Activated CD8-positive, alpha-beta memory T cell treated with anti-CD3 and anti-CD28 coated beads for 1 hour (primary cell): ENCODE data around the gene SHOX.
"Not testable (repeated sequence)": the region's sequence is repeated elsewhere in the genome, so short reads cannot be mapped to it uniquely, and the experiment has no call there.

Source experiments
- DNase-seq, 2 donors: peaks; one replicate each; pipeline ENCODE4 v3.0.0-alpha.2; 2020; ENCODE audit warnings: low read depth in 1 of 2; ENCODE audit errors: extremely low read depth in 1 of 2

SHOX gene

GRCh38 chrX:621705-622503 is 8.7 kb upstream of the SHOX start:
- no peak for DNase-seq

GRCh38 chrX:622802-623201 is 7.8 kb upstream of the SHOX start:
- DNase-seq, result not testable (repeated sequence)

GRCh38 chrX:623268-623598 is 7.4 kb upstream of the SHOX start:
- DNase-seq, result no peak

- no peak for DNase-seq
Observed at GRCh38 chrX:623599-624315, 6.8 kb upstream of the SHOX start.

- DNase-seq, result no peak
Observed at GRCh38 chrX:625137-625691, 5.4 kb upstream of the SHOX start.

- DNase-seq, result not testable (repeated sequence)
Observed at GRCh38 chrX:626047-626446, 4.5 kb upstream of the SHOX start.

GRCh38 chrX:626745-627509 is 3.7 kb upstream of the SHOX start:
- DNase-seq, result no peak

GRCh38 chrX:627510-627981 is 3.0 kb upstream of the SHOX start:
- no peak for DNase-seq

- no peak for DNase-seq
Observed at GRCh38 chrX:627995-628394, 2.6 kb upstream of the SHOX start.

GRCh38 chrX:629230-630006 is 1.2 kb upstream of the SHOX start:
- no peak for DNase-seq

GRCh38 chrX:630007-630611 is 482 bp upstream of the SHOX start:
- no peak for DNase-seq

- no peak for DNase-seq
Observed at GRCh38 chrX:631802-632365, 1.3 kb downstream of the SHOX start.

- DNase-seq, result no peak
Observed at GRCh38 chrX:632366-633042, 1.9 kb downstream of the SHOX start.

GRCh38 chrX:633043-633984 is 2.7 kb downstream of the SHOX start:
- no peak for DNase-seq

GRCh38 chrX:633985-634958 is 3.7 kb downstream of the SHOX start:
- DNase-seq, result no peak

- DNase-seq, result no peak
Observed at GRCh38 chrX:635428-636090, 5.0 kb downstream of the SHOX start.
